HG03064 (cell line): ENCODE data around the gene PRLHR.
"Not testable (repeated sequence)": the region's sequence is repeated elsewhere in the genome, so short reads cannot be mapped to it uniquely, and the experiment has no call there.

Experiments
- ATAC-seq: cut with Tn5 transposase; IDR thresholded peaks from one replicate; pipeline ENCODE4 v1.9.1; 2021; ENCODE audit warnings: low read depth; ENCODE audit not compliant: unreplicated experiment

PRLHR gene

DNA sequence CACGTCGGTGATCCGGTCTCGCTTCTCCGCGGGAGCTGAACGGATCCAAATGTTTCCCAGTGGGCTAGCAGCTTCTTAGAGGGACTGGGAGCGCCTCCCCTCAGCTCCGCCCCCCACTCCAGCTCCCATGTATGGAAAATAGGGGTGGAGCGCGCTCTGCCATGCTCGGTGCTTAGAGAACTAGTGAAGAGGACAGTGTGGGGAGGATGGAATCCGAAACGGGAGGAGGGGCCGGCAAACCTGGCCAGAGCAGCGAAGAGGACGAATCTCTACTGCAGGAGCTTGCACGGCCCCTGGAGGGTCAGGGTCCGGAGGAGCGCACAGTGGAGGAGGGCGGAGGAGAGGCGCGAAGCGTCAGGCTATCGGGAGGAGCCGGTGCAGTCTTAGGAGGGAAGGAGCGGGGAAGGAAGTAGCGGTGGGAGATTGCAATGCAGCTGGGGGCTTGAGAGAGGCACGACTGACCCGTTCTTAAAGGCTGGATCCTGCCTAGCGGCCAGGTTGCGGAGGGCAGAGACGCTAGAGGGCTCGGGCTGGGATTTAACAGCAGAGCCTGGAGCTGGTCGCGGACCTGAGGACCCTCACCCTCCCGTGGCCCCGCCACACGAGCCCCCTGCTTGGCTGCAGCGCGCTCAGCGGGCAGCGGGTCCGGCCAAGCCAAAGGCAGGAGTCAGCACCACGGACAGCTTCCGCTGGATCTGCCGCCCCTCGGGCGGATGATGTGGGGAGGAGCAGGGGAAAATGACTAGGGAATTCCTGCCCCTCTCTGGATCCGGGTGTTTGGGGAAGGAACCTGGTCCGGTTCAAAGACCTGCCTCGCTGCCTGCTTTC, at the start of gene PRLHR:
Gene PRLHR, minus strand, starts transcription at position 51 of the 828 bp plus-strand sequence. CDS start 404 bp downstream, outside the sequence.
- no peak for ATAC-seq

DNA sequence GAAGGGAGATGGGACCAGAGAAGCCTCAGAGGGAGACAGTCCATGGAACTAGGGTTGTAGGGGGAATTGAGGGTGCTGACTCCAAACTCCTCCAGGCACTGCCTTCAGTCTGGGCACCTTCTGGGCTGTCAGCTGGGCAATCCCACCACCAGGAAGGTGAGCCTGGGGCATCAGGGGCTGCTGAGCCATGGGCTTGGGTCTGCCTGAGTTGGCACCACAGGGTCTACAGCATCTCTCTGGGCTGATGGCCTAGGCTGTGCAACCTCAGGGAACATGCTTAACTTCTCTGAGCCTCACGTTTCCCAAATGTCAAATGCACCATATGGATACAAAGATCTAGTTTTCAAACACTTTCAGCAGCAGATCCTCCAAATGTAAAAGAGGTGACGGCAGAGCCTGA, 46.8 kb upstream of the PRLHR start:
- ATAC-seq: no peak

DNA sequence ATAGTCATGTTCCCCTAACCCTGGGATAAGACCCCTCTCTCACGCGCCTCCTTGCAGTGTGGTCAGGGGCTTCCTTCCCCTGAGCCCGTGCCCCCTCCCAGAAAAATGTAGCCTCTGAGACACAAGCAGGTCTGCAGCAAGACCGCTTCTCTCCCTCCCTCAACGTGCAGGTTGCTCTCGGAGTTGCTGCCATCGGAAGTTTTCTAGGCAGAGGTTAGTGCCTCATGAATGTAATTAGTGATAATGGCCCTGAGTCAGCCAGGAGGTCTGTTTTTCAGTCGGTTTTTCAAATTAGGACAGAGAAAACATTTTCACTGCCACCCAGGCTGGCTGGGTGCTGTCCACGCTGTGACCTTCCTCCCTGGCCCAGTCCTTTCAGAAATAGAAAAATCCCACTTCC, 43.2 kb upstream of the PRLHR start:
- no peak for ATAC-seq

DNA sequence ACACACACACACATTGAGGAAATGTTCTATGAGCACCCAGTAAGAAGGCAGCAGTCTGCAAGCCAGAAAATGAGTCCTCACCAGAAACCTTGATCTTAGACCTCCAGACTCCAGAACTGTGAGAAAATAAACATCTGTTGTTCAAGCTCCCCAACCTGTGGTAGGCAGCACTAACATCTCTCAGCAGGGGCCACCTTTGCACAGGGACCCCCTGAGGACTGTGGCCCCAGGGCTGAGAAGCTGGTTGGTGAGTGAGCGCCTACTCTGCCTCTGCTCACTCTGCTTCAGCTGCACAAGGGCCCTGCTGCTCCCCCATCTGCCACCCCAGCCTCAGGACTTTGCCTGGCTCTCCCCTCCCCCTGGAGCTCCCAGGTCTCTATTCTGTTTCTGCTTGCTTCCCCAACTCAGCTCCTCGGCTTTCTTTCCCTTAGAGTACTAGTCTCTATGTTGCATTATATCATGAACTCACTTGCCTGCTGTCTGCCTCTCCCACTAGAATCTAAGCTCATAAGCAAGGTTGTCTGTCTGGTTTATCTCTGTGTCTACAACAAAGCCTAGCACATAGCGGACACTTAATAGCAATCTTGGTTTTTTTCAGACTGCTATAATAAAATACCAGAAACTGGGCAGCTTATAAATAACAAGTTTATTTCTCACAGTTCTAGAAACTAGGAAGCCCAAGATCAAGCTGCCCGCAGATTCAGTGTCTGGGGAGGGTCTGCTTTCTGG, 40.4 kb upstream of the PRLHR start:
- no peak for ATAC-seq

DNA sequence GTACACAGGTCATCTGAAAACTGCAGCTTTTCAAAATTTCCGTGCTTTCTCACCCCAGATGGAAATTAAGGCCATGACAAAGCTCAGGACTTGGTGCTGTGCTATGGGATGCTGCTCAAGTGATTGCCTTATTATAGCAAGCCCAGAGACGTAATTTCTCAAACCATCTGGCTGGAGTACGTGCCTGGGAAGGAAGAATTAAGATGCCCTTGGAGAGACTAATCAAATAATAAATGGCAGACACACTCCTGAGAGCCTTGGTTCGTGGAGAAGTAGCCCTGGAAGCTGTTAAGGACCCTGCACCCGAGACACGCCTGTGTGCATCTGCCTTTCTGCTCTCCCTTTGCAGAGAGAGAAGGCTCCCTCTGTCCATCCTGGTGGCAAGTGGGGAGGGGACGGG, 38.3 kb upstream of the PRLHR start:
- ATAC-seq: no peak

DNA sequence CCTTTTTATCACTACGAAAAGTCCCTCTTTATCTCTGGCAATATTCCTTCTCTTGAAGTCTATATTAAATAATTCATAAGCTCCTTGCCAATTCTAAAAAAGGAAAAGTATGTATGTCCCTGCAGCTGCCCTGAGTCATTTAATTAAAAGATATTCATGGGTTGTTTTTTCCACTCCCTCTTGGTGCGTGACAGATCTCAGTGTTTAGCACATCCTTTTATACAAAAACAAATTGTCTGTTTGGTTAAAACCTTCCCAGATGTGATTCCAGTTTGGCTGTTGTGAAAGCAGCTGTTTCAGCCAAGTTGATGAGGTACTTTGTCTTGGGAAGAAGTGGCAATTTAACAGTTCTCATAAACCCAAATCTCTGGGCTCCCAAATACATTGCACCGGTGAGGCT, 33.8 kb upstream of the PRLHR start:
- ATAC-seq: no peak

DNA sequence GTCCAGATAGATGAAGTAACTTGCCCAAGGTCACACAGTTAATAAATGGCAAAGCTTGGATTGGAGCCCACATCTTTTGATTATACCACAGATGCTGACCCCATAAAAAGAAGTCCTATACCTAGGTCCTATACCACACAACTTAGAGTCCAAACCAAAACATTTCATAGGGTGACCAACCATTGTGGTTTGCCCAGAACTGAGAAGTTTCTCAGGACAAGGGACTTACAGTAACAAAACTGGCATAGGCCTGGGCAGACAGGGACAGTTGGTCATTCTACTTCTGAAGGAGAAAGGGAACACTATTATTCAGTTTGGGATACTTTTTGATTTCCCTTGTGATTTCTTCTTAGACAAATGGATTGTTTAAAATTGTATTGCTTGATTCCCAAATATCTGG, 32.9 kb upstream of the PRLHR start:
- ATAC-seq: no peak

DNA sequence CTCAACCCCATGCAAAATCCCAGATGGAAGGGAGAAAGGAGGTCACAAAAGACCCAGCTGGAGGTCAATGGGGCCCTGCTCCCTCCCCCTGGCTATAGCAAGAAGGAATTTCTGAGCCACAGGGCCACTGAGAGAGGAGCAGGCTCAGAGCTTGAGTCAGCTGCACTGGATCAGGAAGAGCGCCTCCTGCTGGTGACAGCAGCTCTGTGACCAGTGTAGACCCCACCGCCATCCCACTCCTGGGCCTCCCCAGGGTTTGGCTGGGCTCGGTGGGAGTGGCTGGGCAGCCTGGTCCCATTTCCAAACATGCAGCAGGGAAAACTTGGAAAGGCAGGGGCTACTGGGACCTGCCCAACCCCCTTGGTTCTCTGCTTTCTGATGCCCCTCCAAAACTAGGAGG, 31.5 kb upstream of the PRLHR start:
- ATAC-seq: no peak

DNA sequence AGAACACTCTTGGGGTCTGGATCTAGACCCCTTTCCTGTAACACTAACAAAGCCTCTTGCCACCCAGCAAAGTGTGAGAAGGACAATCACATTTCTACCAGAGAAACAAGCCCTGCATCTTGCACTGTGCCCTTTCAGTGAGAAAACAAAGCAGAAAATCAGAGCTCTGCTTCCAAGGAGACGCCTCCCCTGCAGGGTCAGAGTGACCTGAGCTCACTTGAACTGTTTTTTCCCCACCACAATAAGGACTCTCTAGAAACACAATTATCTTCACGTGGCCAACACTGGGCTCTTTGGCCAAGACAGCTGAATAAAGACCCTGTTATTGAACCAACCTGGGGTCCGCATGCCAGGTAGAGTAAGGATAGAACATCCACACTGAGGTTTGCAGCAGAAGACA, 30.1 kb upstream of the PRLHR start:
- ATAC-seq: no peak

DNA sequence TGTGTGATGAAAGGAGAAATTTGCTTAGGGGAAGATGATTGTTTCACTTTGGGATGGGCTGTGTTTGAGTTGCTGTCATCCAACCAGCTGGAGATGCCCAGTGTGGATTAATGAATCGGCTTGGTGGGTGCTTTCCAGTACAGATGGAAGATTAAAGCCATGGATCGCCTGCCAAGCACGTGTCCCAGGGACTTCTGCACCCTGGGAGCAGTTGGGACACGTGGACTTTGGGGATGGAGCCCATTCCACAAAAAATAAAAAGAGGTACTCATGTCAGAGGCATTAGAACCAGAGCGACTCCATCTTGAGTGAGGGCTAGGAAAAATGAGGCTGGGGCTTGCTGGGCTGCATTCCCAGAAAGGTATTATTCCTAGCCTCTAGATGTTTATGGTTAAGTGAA, 29.3 kb upstream of the PRLHR start:
- ATAC-seq: no peak

DNA sequence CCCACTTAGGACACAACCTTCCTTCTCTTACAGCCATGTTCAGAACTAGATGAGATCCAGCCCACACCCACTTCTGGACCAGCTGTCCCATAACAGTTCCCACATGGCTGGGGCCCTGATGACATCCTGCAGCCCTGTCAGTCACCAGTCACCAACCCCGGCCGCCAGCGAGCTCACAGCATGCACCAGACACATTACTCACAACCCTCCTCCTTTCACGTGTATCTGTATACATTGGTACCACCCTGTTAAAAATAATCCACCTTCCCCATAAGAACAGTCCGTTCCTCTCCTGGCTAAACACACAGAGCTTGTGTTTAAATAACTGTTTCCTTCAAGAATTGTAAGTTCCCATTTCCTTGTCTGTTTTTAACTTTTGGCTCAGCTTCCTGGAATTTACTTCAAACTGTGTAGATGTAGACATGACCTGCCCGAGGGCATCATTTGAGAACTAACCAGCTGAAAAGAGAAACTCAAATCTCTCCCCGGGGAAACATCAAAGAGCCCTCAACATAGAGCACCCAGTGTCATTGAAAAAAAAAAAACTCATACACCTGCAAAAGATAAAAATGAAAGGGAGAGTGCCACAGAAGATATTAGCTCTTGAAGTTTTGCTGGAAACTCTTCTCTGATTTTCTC, 26.0 kb upstream of the PRLHR start:
- ATAC-seq: no peak

DNA sequence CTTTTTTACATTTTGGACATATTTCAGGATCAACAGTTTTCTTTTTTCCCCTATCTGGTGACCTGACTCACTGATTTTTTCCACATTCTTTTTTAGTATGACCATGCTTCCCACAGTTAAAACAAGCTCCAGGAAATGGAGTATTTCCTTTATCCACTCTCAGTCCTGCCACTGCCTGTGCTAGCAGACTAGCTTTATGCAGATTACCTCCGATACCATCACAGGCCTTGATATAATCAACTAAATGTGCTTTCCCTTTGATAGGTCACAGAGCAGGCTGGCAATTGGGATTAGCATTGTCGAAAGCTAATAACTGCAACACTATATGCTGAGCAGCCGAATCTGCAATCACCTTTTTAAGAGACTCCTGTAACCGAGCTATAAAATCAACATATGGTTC, 18.4 kb upstream of the PRLHR start:
- ATAC-seq: not testable (repeated sequence)

DNA sequence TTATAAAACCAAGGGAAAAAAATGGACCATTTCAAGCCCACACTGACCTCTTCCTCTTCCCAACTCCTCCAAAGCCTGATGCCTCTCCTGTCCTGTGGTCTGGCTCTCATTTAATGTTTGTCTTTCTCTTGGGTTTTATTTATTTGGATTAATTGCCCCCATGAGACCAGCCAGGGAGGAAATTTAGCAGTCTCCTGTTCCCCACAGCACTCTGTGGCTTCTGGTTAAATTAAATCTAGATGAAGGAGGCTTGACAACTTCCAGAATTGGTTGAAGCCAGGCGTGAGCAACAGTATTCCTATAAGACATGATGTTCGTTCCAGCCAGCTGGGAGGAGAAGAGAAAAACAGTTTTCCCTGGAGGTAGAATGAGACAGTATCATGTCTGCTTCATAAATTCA, 15.1 kb upstream of the PRLHR start:
- ATAC-seq: no peak

DNA sequence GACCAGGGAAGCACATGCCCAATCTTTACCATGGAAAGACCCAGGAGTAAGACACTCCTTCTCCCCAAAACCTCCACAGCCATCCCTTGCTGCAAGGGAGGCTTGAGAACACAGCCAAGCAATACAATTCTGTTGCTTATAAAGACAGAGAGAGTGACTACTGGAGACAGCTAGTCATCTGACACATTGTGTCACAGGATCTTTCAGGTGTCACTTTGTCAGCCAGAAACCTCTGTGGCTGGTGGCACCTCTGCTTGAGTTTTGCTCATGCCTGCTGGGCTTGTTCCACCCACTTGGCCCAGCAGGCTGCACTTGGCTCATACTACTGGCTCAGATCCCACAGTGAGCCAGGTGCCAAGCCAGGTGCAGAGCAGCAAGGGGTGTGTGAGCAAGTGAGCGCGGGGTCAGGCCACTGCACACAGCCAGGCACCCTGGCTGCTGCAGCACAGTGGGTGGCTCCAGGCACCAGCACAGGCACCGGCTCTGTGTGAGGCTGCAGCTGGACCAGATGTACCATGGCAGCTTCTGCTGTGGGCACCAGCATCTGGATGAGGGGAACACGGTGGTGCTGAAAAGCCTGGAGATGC, 12.4 kb upstream of the PRLHR start:
- no peak for ATAC-seq

DNA sequence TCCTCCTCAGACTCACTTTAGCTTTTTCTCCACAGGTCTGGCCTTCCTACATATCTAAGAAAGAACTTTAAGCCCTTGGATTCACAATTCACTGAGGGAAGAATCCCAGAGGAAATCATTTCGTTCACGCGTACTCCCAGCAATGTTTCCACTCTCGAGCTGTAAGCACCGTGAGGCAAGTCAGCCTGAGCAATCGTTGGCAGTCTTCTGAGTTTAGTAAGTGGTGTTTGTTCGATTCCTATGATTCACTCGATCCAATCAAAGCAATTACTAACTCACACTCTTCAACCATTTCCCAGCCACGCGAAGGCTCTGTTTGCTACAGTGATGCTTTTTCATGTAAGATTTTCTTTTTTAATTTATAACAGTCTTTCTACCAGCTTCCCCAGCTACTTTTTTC, 10.2 kb upstream of the PRLHR start:
- ATAC-seq: no peak

DNA sequence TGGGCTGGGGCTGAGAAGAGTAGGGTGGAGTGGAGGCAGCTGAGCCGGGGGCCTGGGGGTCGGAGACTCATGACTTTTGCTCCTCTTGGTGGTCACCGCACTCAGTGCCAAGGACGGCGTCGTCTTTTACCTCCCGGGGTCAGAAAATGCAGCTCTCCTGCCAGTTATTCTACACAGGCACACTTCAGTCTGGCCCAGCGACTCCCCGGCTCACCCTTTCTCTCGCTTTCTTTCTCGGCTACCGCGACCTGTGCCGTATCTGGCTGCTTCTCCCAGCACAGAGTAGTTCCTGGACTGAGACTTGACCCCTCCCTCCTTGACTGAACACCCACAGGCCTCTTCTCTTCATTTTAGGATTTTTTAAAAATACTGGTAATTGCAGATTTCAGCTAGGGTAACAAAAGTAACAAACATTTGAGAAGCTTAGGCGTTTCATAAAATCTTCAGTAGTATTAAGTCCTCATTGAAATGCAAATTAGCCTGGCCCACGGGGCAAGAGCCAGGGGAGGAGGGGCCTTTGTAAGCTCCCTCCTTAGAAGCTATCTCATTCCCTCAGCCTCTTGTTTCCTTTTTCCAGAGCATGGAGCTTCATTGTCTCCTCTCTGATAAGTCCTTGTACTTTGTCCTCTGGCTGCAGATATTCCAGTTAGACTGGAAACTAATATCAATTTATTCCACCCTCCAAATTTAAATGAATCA, 1.1 kb upstream of the PRLHR start:
- no peak for ATAC-seq

DNA sequence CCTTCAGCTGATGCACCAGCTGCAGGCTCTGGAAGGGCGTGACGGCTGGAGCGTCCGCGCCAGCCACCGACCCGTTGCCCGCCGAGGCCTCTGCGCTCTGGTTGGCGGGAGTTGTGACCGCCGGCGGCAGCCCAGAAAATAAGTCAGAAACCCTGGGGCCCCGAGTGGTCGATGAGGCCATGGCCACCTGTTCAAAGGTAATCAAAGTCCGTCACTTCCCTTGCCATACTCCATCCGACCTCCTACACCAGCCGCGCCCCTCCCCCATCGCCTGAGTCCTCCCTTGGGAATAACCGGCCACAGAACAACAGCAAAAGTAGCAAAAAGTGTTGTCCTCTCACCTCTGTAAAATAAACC, 406 bp downstream of the PRLHR start:
- ATAC-seq: no peak

DNA sequence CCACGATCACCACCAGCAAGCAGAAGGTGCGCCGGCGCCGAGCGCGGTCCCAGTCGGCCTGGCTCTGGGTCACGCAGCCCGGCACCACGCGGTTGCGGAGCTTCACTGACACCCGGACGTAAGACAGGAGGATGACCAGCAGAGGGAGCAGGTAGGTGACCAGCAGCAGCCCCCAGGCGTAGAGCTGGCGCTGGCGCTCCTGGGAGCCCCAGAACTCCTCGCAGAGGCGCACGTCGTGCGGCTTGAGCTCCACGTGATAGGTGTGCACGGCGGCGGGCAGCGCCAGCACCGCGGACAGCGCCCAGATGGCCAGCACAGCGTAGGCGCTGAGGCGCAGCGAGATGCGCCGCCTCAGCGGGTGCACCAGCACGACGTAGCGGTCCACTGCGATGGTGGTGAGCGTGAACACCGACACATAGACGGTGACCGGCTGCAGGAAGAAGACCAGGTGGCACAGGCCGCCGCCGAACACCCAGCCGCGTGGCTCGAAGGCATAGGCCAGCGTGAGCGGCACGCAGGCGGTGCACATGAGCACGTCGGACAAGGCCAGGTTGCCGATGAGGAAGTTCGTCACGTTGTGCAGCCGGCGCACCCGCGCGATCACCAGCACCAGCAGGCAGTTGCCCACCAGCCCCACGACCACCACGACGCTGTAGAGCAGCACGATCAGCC, 920 bp downstream of the PRLHR start:
- ATAC-seq: no peak

DNA sequence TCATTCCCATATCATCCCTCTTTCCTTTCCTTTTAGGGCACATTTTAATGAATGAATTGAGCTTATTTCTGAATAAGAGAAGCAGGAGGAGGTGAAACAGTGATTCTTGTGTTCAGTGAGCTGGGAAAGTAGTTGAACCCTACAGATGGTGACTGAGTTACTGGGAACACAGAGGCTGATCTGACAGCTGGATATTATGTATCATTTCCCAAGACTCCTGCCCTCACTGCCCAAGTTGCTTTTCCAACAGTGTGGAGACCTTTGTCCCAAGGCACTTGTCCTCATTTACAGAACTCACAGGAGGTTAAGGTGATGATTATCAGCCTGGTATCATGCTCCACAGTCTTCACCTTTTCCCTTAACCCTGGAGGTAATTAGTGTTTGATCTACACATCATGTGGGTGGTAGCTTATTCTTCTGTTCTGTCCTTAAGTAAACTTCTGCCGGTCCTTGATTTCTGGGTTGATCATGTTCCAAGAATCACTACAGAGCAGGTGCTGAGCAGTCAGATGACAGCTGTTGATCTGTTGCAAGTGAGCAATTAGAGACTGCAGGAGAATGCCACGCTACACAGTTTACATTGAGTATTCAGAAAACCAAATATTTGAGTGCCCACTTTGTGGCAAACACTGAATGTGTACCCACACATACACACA, 2.6 kb downstream of the PRLHR start:
- ATAC-seq: no peak

DNA sequence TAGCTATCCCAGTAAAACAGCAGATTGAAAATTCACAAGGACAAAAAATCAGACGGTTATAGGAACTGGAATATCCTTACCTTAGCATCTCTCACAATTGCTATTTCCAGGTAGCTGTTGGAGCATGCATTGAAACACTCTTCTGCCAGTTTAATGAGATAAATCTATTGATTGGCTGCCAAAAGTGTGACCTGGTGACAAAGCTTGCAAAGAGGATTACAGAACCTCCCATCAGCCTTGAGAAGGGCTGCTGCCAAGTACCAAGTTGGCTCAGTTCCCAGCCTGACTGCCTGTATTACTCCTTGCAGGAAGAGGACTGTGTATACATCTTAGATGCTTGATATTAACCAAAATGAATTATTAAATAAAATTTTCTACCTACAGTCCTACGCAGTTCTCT, 5.1 kb downstream of the PRLHR start:
- no peak for ATAC-seq
